ENCODE measurements around the gene PTTG1IP.

PTTG1IP gene

GRCh38 chr21:44828362-44829056, 45.0 kb downstream of the PTTG1IP start:
- no peaks in the 10 kb centered on the region; the same call in 1 of the 2 replicates for H3K9me3 ChIP-seq
- H3K4me3 ChIP-seq (ENCODE audit: low read depth, low read length): no peak overlapping the region
- H3K27me3 ChIP-seq: no peaks in the 10 kb centered on the region
- DNase-seq: no peak
- TF ChIP-seq CTCF (IDR thresholded peaks at IDR 0.05; ENCODE audit: low read depth, low read length): no peak
- H3K4me1 ChIP-seq: no peaks in the 10 kb centered on the region
- no peaks in the 10 kb centered on the region for H3K36me3 ChIP-seq

GRCh38 chr21:44823179-44823660, 50.3 kb downstream of the PTTG1IP start:
- Histone ChIP-seq H3K4me1 (no peaks in the 10 kb centered on the region), H3K27me3 (no peaks in the 10 kb centered on the region; the same call in 1 of the 2 replicates), H3K4me3 (ENCODE audit: low read depth, low read length) (no peak overlapping the region), H3K36me3 (peaks cover 1% of the 10 kb centered on the region; the same call in 1 of the 2 replicates), H3K9me3 (peaks cover 7% of the 10 kb centered on the region)
- no peak for DNase-seq
- TF ChIP-seq CTCF (IDR thresholded peaks at IDR 0.05; ENCODE audit: low read depth, low read length): no peak

- H3K27me3 ChIP-seq: no peaks in the 10 kb centered on the region; the same call in 1 of the 2 replicates
- H3K9me3 ChIP-seq: peaks cover 7% of the 10 kb centered on the region
- TF ChIP-seq CTCF (IDR thresholded peaks at IDR 0.05; ENCODE audit: low read depth, low read length): no peak
- no peak for DNase-seq
- H3K36me3 ChIP-seq: peaks cover 3% of the 10 kb centered on the region; the same call in 1 of the 2 replicates
- no peaks in the 10 kb centered on the region for H3K4me1 ChIP-seq
- H3K4me3 ChIP-seq (ENCODE audit: low read depth, low read length): no peak overlapping the region
Observed at GRCh38 chr21:44822484-44823178, 50.9 kb downstream of the PTTG1IP start.

GRCh38 chr21:44820851-44821250, 52.6 kb downstream of the PTTG1IP start:
- no peaks in the 10 kb centered on the region for H3K4me1 ChIP-seq
- H3K4me3 ChIP-seq (ENCODE audit: low read depth, low read length): no peak overlapping the region
- H3K36me3 ChIP-seq: peaks cover 3% of the 10 kb centered on the region; the same call in 1 of the 2 replicates
- TF ChIP-seq CTCF (IDR thresholded peaks at IDR 0.05; ENCODE audit: low read depth, low read length): no peak
- no peak for DNase-seq
- H3K27me3 ChIP-seq: no peaks in the 10 kb centered on the region; the same call in 1 of the 2 replicates
- H3K9me3 ChIP-seq: peaks cover 7% of the 10 kb centered on the region

GRCh38 chr21:44819283-44820243, 53.9 kb downstream of the PTTG1IP start:
- peaks cover 7% of the 10 kb centered on the region for H3K9me3 ChIP-seq
- peaks cover 5% of the 10 kb centered on the region; the same call in 1 of the 2 replicates for H3K36me3 ChIP-seq
- no peak overlapping the region for H3K4me3 ChIP-seq (ENCODE audit: low read depth, low read length)
- no peaks in the 10 kb centered on the region; the same call in 1 of the 2 replicates for H3K27me3 ChIP-seq
- no peaks in the 10 kb centered on the region for H3K4me1 ChIP-seq
- no peak for TF ChIP-seq CTCF (IDR thresholded peaks at IDR 0.05; ENCODE audit: low read depth, low read length)
- no peak for DNase-seq

All from BE2C (cell line).